Peyer's patch (tissue), 4 donors: ENCODE measurements around the gene CEP126. TPM values are rescaled to one million over a fixed set of nuclear protein-coding genes. Genes with fewer than 3 reads are reported as not detected.

Experiments used
- DNase-seq, 3 donors: peaks; one replicate each; pipeline ENCODE4 v3.0.0-alpha.2; 2017 to 2019
- H3K27ac ChIP-seq, 4 donors: fragments of 200-600 bp; sonication (generic); one replicate each; pipeline ENCODE4 v1.5.1; 2016 to 2019
- H3K27me3 ChIP-seq, 2 donors: fragments of 200-600 bp; sonication (generic); one replicate each; pipeline ENCODE4 v1.5.1; 2019
- H3K36me3 ChIP-seq, 3 donors: fragments of 200-600 bp; sonication (generic); one replicate each; pipeline ENCODE4 v1.5.1; 2016 to 2019
- H3K4me1 ChIP-seq, 4 donors: fragments of 200-600 bp; sonication (generic); one replicate each; pipeline ENCODE4 v1.5.1; 2016 to 2019
- H3K4me3 ChIP-seq, 4 donors: fragments of 200-600 bp; sonication (generic); 1 replicate in 3 of 4; 2 replicates in 1 of 4; pipeline ENCODE4 v1.5.1; 2016 to 2019; ENCODE audit warnings: mild to moderate bottlenecking in 1 of 4
- H3K9me3 ChIP-seq, 4 donors: fragments of 200-600 bp; sonication (generic); one replicate each; pipeline ENCODE4 v1.5.1; 2016 to 2019; ENCODE audit warnings: mild to moderate bottlenecking in 1 of 4
- CTCF ChIP-seq, 6 experiments: fragments of 450-650 bp in 4 of 6; fragments of 200-600 bp in 2 of 6; sonication (generic) in 1 of 6; IDR thresholded peaks; one replicate each; pipeline ENCODE4 v1.5.1; 2017 to 2019; ENCODE audit warnings: antibody characterized with exemption in 6 of 6, mild to moderate bottlenecking in 3 of 6, moderate library complexity in 1 of 6
- POLR2A ChIP-seq, 2 donors: fragments of 450-650 bp; IDR thresholded peaks; one replicate each; pipeline ENCODE4 v1.5.1; 2017; ENCODE audit warnings: antibody characterized with exemption in 2 of 2, mild to moderate bottlenecking in 2 of 2, moderate library complexity in 2 of 2
- total RNA-seq, 4 donors: library from RNA; depleted of rRNA; stranded (reverse); fragments of >200 nt; gene quantifications; one replicate each; pipeline ENCODE4 v1.1.0, GENCODE V29; 2016

Gene CEP126
- total RNA-seq, 4 donors from 2014 or later = 2.0 to 12.4 (median 4.2) TPM

- no peaks in the 10 kb centered on the region for H3K36me3 ChIP-seq
- no peaks in the 10 kb centered on the region for H3K4me1 ChIP-seq
- no peaks in the 10 kb centered on the region for H3K9me3 ChIP-seq
- H3K4me3 ChIP-seq = no peak overlapping the region
- no peak for DNase-seq
- H3K27ac ChIP-seq = no peak overlapping the region
- H3K27me3 ChIP-seq = no peaks in the 10 kb centered on the region
- no peak for TF ChIP-seq CTCF (IDR thresholded peaks at IDR 0.05)
- TF ChIP-seq POLR2A (IDR thresholded peaks at IDR 0.05) = no peak
These were observed 14.6 kb downstream of the CEP126 start for GRCh38 chr11:101929294-101929915.

- Histone ChIP-seq H3K9me3 (no peaks in the 10 kb centered on the region), H3K4me3 (no peak overlapping the region), H3K36me3 (no peaks in the 10 kb centered on the region), H3K27me3 (no peaks in the 10 kb centered on the region), H3K27ac (no peak overlapping the region), H3K4me1 (no peaks in the 10 kb centered on the region)
- TF ChIP-seq POLR2A (IDR thresholded peaks at IDR 0.05) (no peak), CTCF (IDR thresholded peaks at IDR 0.05) (no peak)
- DNase-seq = no peak
These were observed 16.9 kb downstream of the CEP126 start for GRCh38 chr11:101931692-101932091.

GRCh38 chr11:101940901-101941520, 26.2 kb downstream of the CEP126 start:
- H3K27me3 ChIP-seq = no peaks in the 10 kb centered on the region
- no peaks in the 10 kb centered on the region for H3K36me3 ChIP-seq
- H3K9me3 ChIP-seq = no peaks in the 10 kb centered on the region
- no peaks in the 10 kb centered on the region for H3K4me1 ChIP-seq
- no peak for DNase-seq
- TF ChIP-seq POLR2A (IDR thresholded peaks at IDR 0.05) (no peak), CTCF (IDR thresholded peaks at IDR 0.05) (no peak)
- H3K27ac ChIP-seq = no peak overlapping the region
- no peak overlapping the region for H3K4me3 ChIP-seq

- H3K4me1 ChIP-seq = no peaks in the 10 kb centered on the region
- no peaks in the 10 kb centered on the region for H3K27me3 ChIP-seq
- DNase-seq = no peak
- H3K4me3 ChIP-seq = no peak overlapping the region
- no peak overlapping the region for H3K27ac ChIP-seq
- H3K36me3 ChIP-seq = no peaks in the 10 kb centered on the region
- no peaks in the 10 kb centered on the region for H3K9me3 ChIP-seq
- TF ChIP-seq POLR2A (IDR thresholded peaks at IDR 0.05) (no peak), CTCF (IDR thresholded peaks at IDR 0.05) (no peak)
These were observed 30.1 kb downstream of the CEP126 start for GRCh38 chr11:101944923-101945322.

- no peak overlapping the region for H3K4me3 ChIP-seq
- no peak for DNase-seq
- H3K9me3 ChIP-seq = no peaks in the 10 kb centered on the region
- no peak for TF ChIP-seq CTCF (IDR thresholded peaks at IDR 0.05)
- TF ChIP-seq POLR2A (IDR thresholded peaks at IDR 0.05) = no peak
- H3K36me3 ChIP-seq = no peaks in the 10 kb centered on the region
- H3K27me3 ChIP-seq = no peaks in the 10 kb centered on the region
- no peak overlapping the region for H3K27ac ChIP-seq
- no peaks in the 10 kb centered on the region for H3K4me1 ChIP-seq
These were observed 30.6 kb downstream of the CEP126 start for GRCh38 chr11:101945448-101945847.
